HG02970 (cell line): ENCODE results near the gene TMEM164.
A peak's percentile ranks its signal among the peaks of the same experiment; 100 is the strongest.
"Not testable (repeated sequence)": the region's sequence is repeated elsewhere in the genome, so short reads cannot be mapped to it uniquely, and the experiment has no call there.

Experiments used
- ATAC-seq: cut with Tn5 transposase; IDR thresholded peaks from one replicate; pipeline ENCODE4 v1.9.1; 2021; ENCODE audit warnings: mild to moderate bottlenecking, moderate library complexity, moderate number of reproducible peaks; ENCODE audit not compliant: unreplicated experiment, low FRiP score

The TMEM164 gene

GRCh38 chrX:110002300-110003166 is at the start of gene TMEM164:
TMEM164 (plus strand) TSS chrX:110003114; CDS start chrX:110003775, 661 bp downstream.
- peak; percentile 81 for ATAC-seq

DNA sequence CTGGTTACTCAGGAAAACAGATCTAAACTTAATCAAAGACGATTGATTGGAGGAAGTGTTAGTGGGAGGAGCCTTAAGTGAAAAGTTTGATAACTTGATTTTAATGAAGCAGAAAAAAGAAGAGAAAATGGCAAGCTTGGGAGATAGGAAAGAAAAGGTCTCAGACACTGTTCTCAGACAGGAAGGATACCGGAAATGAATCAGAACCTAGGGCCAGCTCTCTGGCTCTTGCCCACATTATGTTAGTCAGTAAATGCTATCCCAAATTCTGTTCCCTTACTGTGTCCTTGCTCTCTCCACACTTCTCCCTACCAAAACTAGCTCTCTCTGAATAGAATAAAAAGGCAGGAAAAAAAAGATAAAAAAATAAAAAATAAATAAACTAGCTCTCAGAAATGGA is 48.6 kb upstream of the TMEM164 start:
- ATAC-seq: no peak

- ATAC-seq: no peak
These were observed 48.0 kb upstream of the TMEM164 start for GRCh38 chrX:109954955-109955354.

GRCh38 chrX:109958266-109958665 is 44.6 kb upstream of the TMEM164 start:
- no peak for ATAC-seq

DNA sequence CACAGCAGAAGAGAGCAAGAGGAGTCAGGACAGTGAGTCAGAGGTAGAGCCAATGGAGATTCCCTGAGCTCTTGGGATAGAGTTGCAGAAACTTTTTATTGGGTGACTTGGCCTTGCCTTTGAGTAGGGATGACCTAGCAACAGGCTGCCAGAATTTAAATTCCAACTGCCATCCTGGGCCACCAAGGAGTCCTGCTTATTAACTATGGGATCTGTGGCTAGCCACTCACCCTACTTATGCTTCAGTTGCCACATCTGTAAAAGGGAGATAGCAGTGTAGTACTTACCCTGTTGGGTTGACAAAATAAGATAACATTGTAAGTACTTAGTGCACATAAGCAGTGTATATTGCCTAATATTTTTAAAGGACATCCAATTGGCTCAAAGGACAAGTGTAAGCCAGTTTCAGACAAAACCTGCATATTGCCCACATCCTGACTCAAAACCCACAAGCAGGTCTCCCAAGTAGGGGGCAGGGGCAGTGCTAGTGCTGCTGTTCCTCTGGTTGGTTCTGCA is 43.5 kb upstream of the TMEM164 start:
- no peak for ATAC-seq

DNA sequence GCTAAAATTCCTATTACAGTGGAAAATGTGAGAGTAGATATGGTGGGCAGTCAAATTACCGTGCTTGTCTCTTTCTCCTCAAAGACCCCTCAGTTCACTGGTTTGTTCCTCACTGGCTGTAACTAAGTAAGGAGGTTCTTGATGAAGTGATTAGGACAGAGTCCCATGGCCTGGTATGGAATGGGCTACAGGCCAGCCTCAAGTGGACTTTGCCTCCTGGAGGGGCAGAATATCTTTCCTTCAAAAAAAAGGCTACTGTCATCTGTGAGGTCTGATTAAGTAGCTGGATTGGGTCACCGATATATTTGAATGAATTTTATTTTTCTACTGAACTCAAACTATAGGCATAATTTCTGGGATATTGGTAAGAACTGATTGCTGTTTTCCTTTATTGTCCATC is 38.5 kb upstream of the TMEM164 start:
- no peak for ATAC-seq

- ATAC-seq: no peak
These were observed 36.7 kb upstream of the TMEM164 start for GRCh38 chrX:109966246-109966645.

DNA sequence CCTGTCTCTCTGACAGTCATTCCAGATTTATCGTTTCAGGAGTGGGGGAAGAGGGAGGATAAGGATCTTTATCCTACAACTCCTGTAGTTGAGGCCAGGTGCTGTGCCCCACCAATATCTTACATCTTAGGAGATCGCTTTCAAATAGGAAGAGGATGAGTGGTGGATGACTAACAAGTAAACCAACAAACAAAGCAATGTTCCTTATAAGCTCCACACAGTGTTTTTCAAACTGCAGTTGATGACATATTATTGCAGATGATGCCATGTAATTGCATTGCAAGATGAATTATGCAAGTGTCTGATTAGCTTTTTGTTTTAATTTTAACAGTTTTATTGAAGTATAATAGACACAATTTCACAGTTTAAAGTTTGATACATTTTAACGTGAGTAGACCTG is 35.8 kb upstream of the TMEM164 start:
- no peak for ATAC-seq

- ATAC-seq: not testable (repeated sequence)
These were observed 32.1 kb upstream of the TMEM164 start for GRCh38 chrX:109970841-109971240.

DNA sequence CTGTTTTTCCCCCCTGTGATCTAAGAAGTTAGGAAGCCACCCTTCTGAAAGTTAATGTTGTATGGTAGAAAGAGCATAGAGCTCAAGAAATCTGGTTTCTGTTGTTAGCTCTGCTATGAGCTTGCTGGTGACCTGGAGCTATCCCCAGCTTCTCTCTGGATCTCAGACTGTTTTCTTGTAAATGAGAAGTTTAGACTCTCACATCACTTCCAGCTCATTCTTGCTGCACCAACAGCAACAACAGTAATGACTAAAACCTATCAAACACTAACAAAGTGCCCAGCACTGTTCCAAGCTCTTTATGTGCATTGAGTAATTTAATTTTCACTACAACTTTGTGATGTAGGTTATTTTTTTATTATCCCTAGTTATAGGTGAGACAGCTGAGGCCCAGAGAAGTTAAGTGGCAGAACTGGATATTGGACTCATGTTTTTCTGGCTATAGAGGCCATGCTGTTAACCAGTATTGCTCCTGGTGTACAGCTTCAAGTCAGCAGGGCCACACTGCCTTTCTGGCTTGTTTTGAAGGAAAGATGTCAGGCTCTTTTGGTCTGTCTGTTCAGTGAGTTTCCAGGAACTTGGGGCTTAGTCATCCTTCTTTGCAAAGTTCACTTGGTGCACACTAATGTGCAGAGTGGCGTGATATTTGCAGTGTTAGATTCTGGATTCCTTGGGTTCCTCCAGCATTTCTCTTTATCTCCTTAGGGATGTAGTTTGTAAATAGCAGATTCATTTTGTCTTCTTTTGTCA is 27.8 kb upstream of the TMEM164 start:
- ATAC-seq: no peak

DNA sequence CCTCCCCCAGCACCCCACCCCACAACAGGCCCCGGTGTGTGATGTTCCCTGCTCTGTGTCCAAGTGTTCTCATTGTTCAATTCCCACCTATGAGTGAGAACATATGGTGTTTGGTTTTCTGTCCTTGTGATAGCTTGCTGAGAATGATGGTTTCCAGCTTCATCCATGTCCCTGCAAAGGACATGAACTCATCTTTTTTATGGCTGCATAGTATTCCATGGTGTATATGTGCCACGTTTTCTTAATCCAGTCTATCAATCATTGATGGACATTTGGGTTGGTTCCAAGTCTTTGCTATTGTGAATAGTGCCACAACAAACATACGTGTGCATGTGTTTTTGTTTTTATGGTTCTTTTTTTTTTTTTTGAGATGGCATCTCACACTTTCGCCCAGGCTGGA is 17.7 kb upstream of the TMEM164 start:
- ATAC-seq: not testable (repeated sequence)

DNA sequence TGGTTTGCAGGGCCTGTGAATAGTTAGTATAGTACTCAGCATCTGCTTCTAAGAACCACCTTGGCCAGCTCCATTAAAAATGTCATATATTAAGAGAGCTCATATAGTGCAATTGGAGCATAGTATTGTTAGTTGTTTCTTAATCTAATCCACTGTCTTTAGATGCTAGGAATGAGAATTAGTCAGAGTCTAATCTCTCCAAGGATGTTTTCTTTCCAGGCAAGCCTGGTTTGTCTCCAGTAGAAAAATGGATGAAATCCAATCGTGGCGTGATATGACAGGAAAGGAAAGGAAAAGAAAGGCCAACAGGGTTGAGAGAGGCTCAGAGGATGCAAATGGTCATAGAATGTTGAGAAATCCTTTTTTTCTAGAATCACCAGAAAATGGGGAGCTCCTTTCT is 15.0 kb upstream of the TMEM164 start:
- no peak for ATAC-seq

GRCh38 chrX:109990582-109991276 is 12.2 kb upstream of the TMEM164 start:
- no peak for ATAC-seq

GRCh38 chrX:109992203-109992602 is 10.7 kb upstream of the TMEM164 start:
- ATAC-seq: no peak

GRCh38 chrX:109995155-109995554 is 7.8 kb upstream of the TMEM164 start:
- no peak for ATAC-seq

GRCh38 chrX:109997786-109998452 is 5.0 kb upstream of the TMEM164 start:
- no peak for ATAC-seq

GRCh38 chrX:110000000-110000399 is 2.9 kb upstream of the TMEM164 start:
- ATAC-seq: no peak

DNA sequence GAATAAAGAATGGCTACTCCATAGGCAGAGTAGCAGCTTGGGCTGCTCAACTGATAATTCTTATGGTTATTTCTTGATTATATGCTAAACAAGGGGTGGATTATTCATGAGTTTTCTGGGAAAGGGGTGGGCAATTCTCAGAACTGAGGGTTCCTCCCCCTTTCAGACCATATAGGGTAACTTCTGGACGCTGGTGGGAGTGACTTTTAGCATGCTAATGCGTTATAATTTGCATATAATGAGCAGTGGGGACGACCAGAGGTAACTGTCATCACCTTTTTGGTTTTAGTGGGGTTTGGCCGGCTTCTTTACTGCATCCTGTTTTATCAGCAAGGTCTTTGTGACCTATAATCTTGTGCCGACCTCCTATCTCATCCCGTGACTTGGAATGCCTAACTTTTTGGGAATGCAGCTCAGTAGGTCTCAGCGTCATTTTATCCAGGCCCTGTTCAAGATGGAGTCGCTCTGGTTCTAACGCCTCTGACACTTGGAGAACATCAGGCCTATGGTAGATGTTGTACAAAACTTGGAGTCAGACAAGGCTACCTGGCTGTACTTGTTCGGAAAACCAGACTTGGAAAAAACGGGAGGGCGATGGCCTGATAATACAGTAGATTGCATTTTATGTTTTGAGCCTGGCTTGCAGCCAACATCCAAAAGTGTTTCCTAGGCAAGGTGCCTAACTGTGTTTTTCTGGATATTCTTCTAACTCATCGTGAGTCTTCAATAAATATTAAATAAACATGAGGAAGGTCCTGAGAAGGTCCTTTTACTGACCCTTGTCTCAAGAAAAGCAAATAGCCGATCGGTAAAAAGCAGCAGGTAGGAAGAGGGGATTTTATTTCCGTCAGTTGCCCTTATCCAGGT is 1.8 kb upstream of the TMEM164 start:
- no peak for ATAC-seq

GRCh38 chrX:110001740-110002299 is 1.1 kb upstream of the TMEM164 start:
- ATAC-seq: no peak
